Measurements from ENCODE around the gene RASA4.
"Not testable (repeated sequence)": the region's sequence is repeated elsewhere in the genome, so short reads cannot be mapped to it uniquely, and the experiment has no call there.

Gene RASA4

DNA sequence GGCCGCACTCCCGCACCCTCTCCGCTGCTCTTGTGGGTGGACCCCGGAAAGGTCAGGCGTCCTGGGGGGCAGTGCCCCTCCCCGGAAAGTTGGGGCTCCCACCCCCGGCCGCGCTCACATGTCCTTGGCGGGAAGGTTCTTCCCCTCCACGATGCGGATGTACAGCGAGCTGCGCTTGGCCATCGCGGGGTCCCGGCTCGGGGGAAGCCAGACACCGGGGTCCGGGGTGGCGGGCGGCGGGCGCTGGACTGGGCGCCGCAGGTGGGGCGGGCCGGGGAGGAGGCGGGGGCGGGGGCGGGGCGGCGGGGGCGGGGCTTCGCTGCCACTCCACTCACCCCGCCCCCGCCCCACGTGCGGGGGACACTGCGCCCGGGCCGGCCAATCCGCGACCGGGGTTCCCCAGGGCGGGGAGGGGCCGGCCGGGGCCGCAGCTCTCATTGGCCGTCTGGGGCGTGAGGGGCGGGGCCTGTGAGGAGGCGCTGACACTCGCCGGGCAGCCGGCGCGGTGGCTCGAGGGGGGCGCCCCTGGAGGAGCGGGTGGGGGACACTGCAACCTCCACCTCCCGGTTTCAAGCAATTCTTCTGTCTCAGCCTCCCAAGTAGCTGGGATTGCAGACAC, at the start of gene RASA4:
TSS of gene RASA4 (minus strand) at position 250 of the 619 bp plus-strand sequence. CDS start at position 183, 67 bp downstream.
- not testable (repeated sequence) for DNase-seq

- not testable (repeated sequence) for DNase-seq
Measured at GRCh38 chr7:102664765-102665164, 48.2 kb upstream of the RASA4 start.

- not testable (repeated sequence) for DNase-seq
Measured at GRCh38 chr7:102649924-102650323, 33.4 kb upstream of the RASA4 start, which contains the start of gene SPDYE2B. Gene SPDYE2B (plus strand): TSS chr7:102650319. CDS start chr7:102652349, 2,030 bp downstream.

- DNase-seq = not testable (repeated sequence)
Measured at GRCh38 chr7:102647813-102648212, 31.3 kb upstream of the RASA4 start.

DNA sequence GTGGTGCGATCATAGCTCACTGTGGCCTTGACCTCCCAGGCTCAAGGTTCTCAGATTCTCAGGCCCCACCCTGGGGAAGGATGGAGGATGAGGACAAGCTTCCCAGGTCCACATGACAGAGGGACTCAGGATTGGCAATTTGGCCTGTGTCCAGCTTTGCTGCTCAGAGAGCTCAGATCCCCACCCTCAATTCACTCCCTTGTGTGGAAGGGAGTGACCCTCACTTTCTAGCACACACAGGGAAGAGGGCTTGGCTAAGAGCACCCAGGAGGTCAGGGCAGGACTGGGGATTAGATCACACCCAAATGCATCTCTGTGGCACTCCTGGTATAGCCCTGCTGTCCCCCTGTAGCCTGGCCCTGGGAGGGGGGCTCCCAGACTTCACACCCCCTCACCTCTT, 26.8 kb upstream of the RASA4 start:
- not testable (repeated sequence) for DNase-seq

- not testable (repeated sequence) for DNase-seq
Measured at GRCh38 chr7:102642691-102643090, 26.1 kb upstream of the RASA4 start, which contains the start of gene UPK3BL1. Gene UPK3BL1 (minus strand): TSS chr7:102642791. CDS start chr7:102642741, 50 bp downstream.

GRCh38 chr7:102638848-102639247, 22.3 kb upstream of the RASA4 start:
- not testable (repeated sequence) for DNase-seq

DNA sequence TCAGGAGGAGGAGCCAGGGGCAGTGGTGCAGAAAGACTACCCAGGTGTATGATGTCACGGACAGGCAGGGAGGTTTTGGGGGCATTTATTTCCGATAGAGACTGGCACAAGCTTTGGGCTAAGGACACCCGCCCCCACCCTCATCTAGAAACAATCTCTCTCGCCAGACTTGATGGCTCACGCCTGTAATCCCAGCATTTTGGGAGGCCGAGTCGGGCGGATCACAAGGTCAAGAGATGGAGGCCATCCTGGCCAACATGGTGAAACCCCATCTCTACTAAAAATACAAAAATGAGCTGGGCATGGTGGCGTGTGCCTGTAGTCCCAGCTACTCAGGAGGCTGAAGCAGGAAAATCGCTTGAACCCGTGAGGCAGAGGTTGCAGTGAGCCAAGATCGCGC, 20.4 kb upstream of the RASA4 start:
- not testable (repeated sequence) for DNase-seq

DNA sequence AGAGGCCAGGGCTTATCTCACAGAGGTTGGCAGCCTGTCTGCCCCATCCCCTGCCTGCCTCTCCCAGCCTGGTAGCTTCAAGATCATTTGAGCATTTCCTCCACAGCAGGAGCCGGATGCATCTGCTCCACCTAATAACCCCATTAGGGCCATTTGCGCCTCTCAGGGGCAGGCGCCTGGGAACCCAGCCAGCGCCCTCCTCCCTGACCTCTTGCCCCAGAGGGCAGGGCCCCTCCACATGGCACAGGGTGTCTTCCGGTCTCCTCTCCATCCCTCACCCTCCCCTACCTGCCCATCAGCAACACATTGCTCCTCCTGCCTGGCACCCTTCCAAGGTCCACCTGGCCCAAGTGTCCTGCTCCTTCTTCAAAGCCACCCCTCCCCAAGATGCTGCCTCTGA, 18.8 kb upstream of the RASA4 start:
- DNase-seq = not testable (repeated sequence)

- DNase-seq = not testable (repeated sequence)
Measured at GRCh38 chr7:102634299-102634698, 17.7 kb upstream of the RASA4 start.

- DNase-seq = not testable (repeated sequence)
Measured at GRCh38 chr7:102630622-102631021, 14.1 kb upstream of the RASA4 start.

GRCh38 chr7:102627271-102627904, 10.8 kb upstream of the RASA4 start:
- DNase-seq = not testable (repeated sequence)

DNA sequence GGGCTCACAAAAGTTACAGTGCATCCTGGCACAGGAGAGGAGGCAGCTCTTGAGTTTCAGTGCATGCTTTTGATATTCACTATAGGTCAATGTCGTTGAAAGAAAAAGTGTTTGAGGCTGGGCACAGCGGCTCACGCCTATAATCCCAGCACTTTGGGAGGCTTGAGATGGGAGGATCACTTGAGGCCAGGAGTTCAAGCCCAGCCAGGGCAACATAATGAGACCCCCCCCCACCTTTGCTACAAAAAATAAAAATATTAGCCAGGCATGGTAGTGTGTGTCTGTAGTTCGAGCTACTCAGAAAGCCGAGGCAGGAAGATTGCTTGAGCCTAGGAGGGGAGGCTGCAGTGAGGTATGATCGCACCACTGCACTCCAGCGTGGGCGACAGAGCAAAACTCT, 1.6 kb upstream of the RASA4 start:
- DNase-seq = not testable (repeated sequence)

DNA sequence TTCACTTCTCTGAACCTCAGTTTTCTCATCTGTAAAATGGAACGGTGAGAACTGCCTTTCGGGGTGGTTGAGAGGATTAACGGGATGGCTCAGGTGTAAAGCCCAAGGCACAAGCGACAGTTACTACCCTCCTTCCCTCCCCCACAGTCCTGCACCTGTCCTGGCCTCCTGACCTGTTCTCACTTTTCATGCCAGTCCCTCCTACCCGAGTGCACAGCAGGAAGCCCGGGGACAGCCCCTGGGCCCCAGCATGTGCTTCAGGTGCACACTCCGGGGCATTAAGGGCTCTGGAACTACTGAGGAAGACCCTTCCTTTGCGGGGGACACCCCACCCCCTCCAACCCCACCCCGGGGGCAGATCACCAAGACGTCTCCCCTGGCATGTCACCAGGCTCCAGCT, 626 bp downstream of the RASA4 start:
- DNase-seq = not testable (repeated sequence)

DNA sequence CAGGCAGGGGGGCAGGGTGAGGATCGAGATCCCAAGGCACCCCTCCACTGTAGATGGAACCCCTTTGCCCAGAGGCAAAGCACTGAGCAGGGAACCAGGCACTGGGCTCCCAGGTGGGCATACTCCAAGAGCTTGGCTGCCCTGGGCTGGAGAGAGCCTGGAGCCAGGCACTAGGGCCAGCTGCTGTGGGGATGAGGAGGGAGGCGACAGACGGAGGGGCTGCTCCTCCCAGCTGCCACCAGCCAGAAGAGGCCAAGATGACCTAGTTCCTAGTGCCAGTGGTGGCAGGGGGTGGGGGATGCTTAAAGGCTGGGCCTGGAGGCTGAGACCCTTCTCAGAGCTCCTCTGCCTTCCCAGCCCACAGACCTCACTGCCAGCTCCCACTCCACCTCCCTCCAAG, 1.7 kb downstream of the RASA4 start:
- not testable (repeated sequence) for DNase-seq

DNA sequence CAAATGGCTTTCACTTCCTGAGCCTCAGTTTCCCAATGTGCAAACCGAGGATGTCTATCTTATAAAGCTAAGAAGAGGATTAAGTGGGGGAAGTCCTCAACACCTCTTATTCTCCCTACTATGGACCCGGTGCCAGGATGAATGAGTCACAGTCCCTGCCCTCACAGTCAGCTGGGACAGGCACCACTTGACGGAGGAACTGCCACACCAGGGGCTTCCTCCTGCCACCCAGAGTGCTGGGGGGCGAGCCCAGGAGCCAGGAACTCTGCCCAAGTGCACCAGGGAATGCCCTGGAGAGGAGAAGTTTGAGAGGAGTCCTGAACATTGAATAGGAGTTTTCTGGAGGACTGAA, 2.2 kb downstream of the RASA4 start:
- not testable (repeated sequence) for DNase-seq

DNA sequence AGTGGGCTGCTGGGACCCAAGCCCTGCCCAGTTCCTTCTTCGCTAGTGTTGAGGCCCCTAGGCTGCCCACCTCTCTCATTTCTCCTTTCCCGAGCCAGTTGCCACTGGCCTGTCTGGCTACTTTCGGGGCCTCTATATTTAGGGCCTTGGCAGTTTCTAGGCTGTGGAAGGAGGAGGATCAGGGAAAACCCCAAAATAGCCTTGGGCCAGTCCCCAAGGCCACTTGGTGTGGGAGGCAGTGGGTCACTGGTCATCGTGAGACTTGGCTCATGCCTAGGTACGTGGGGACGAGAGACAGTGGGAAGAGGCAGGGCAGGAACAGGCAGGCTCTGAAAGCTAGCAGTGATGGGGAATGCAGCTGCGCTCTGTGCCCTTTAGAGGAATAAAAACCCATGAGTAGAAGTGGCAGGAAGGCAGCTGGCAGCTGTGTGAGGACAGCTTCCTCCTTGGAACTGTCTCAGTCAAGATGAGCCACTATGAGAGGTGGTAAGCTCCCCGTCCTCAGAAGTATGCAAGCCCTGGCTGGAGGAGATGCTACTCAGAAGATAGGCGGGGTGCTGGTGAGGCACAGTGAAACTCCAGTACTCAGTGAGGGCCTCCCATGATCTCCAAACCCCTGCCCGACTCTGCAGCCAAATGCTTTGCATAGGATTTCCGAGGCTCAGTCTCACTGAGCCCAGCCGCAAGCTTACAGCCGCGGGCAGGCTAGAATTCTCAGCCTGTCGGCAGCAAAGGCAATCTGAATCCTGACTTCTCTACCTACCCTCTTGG, 2.8 kb downstream of the RASA4 start:
- DNase-seq = not testable (repeated sequence)

GRCh38 chr7:102611675-102612325, 4.8 kb downstream of the RASA4 start:
- DNase-seq = not testable (repeated sequence)

GRCh38 chr7:102611013-102611674, 5.4 kb downstream of the RASA4 start:
- not testable (repeated sequence) for DNase-seq

DNA sequence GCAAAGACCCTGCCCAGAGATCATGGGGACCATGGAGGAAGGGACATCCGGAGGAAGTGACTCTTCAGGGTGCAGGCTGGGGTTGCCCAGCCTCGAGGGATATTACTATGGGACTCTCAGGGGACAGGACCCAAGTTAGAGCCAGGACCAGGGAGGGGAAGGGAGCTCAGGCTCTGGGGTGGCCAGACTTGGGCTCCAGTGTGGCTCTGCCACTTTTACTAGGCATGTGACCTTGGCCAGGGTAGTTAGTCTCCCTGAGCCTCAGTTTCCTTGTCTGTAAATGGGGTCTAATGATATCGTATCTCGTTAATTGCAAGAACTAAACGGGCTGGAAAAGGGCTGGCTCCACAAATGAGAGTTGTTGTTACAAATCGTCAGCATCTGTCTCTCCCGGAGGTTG, 6.1 kb downstream of the RASA4 start:
- DNase-seq = not testable (repeated sequence)

DNA sequence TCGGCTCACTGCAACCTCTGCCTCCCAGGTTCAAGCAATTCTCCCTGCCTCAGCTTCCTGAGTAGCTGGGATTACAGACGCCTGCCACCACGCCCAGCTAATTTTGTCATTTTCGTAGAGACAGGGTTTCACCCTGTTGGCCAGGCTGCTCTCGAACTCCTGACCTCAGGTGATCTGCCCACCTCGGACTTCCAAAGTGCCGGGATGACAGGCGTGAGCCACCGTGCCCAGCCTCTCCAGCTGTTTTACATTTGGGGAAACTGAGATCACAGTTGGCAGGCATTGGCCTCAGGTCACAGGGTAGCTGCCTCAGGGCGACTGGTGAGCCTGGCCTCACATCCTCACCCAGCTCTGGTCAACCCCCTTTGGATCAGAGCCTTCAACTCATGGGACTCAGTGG, 6.8 kb downstream of the RASA4 start:
- DNase-seq = not testable (repeated sequence)

- not testable (repeated sequence) for DNase-seq
Measured at GRCh38 chr7:102606848-102607247, 9.7 kb downstream of the RASA4 start.

Measured in activated CD4-positive, alpha-beta T cell treated with anti-CD3 and anti-CD28 coated beads, Interleukin-10, Interleukin-2, amounts not matched to agents 100 ng/mL and 50 ng/mL, durations not matched to agents 16 hours and 8 hours (primary cell).